T follicular helper cell (primary cell): ENCODE data around the gene GRIPAP1.

Source experiments
- DNase-seq: peaks from one replicate; pipeline ENCODE4 v3.0.0-alpha.2; 2020; ENCODE audit warnings: low read depth

Gene GRIPAP1

GRCh38 chrX:48958635-48959094 lies 43.4 kb downstream of the GRIPAP1 start:
- DNase-seq, result no peak

GRCh38 chrX:48957827-48958634 lies 44.0 kb downstream of the GRIPAP1 start:
- peak; percentile 90 for DNase-seq

- peak; percentile 68 for DNase-seq
Measured at GRCh38 chrX:48957477-48957826, 44.6 kb downstream of the GRIPAP1 start, which contains the start of gene OTUD5. OTUD5 (minus strand) TSS chrX:48957607; CDS start chrX:48957570, 37 bp downstream.

GRCh38 chrX:48956728-48957414 lies 45.2 kb downstream of the GRIPAP1 start:
- peak; percentile 42 for DNase-seq

GRCh38 chrX:48948589-48948988 lies 53.5 kb downstream of the GRIPAP1 start:
- no peak for DNase-seq

GRCh38 chrX:48945517-48946348 lies 56.3 kb downstream of the GRIPAP1 start:
- DNase-seq, result peak; percentile 48

- DNase-seq, result no peak
Measured at GRCh38 chrX:48942895-48943294, 59.2 kb downstream of the GRIPAP1 start.

GRCh38 chrX:48940404-48940955 lies 61.6 kb downstream of the GRIPAP1 start:
- DNase-seq, result no peak

GRCh38 chrX:48939524-48940228 lies 62.4 kb downstream of the GRIPAP1 start:
- DNase-seq, result no peak

- DNase-seq, result peak; percentile 63
Measured at GRCh38 chrX:48938721-48939425, 63.2 kb downstream of the GRIPAP1 start.

- DNase-seq, result peak; percentile 81
Measured at GRCh38 chrX:48937054-48937907, 64.8 kb downstream of the GRIPAP1 start.

GRCh38 chrX:48936429-48937053 lies 65.5 kb downstream of the GRIPAP1 start:
- DNase-seq, result no peak

- DNase-seq, result no peak
Measured at GRCh38 chrX:48935301-48935670, 66.8 kb downstream of the GRIPAP1 start.

- DNase-seq, result peak; percentile 48
Measured at GRCh38 chrX:48934581-48935300, 67.3 kb downstream of the GRIPAP1 start.

- no peak for DNase-seq
Measured at GRCh38 chrX:48933757-48934156, 68.3 kb downstream of the GRIPAP1 start.

- no peak for DNase-seq
Measured at GRCh38 chrX:48927736-48928382, 74.2 kb downstream of the GRIPAP1 start.

- no peak for DNase-seq
Measured at GRCh38 chrX:48927123-48927522, 74.9 kb downstream of the GRIPAP1 start.

- no peak for DNase-seq
Measured at GRCh38 chrX:48924270-48924669, 77.8 kb downstream of the GRIPAP1 start.
